ENCODE measurements around the gene ARHGAP20.
"Not testable (repeated sequence)": the region's sequence is repeated elsewhere in the genome, so short reads cannot be mapped to it uniquely, and the experiment has no call there.

Gene ARHGAP20

GRCh38 chr11:110713449-110713776, 1.2 kb upstream of the ARHGAP20 start:
- DNase-seq = no peak

GRCh38 chr11:110712659-110713448, 617 bp upstream of the ARHGAP20 start:
- no peak for DNase-seq

GRCh38 chr11:110711448-110711775, 825 bp downstream of the ARHGAP20 start:
- DNase-seq = no peak

- peak in 1 of 2 experiments; percentile 20 for DNase-seq
Measured at GRCh38 chr11:110710628-110711381, 1.4 kb downstream of the ARHGAP20 start.

- no peak for DNase-seq
Measured at GRCh38 chr11:110704210-110704864, 7.9 kb downstream of the ARHGAP20 start.

- no peak for DNase-seq
Measured at GRCh38 chr11:110691926-110692325, 20.3 kb downstream of the ARHGAP20 start.

GRCh38 chr11:110689306-110689705, 22.9 kb downstream of the ARHGAP20 start:
- no peak for DNase-seq

GRCh38 chr11:110679323-110679975, 32.8 kb downstream of the ARHGAP20 start:
- DNase-seq = no peak

GRCh38 chr11:110675548-110675947, 36.7 kb downstream of the ARHGAP20 start:
- DNase-seq = no peak

- DNase-seq = no peak
Measured at GRCh38 chr11:110665689-110666465, 46.4 kb downstream of the ARHGAP20 start.

GRCh38 chr11:110655967-110656366, 56.3 kb downstream of the ARHGAP20 start:
- DNase-seq = no peak

- no peak for DNase-seq
Measured at GRCh38 chr11:110654456-110654855, 57.8 kb downstream of the ARHGAP20 start.

GRCh38 chr11:110645253-110645652, 67.0 kb downstream of the ARHGAP20 start:
- DNase-seq = no peak

GRCh38 chr11:110634370-110634769, 77.9 kb downstream of the ARHGAP20 start:
- no peak for DNase-seq

- DNase-seq = no peak
Measured at GRCh38 chr11:110631551-110631950, 80.7 kb downstream of the ARHGAP20 start.

- no peak for DNase-seq
Measured at GRCh38 chr11:110629594-110629993, 82.6 kb downstream of the ARHGAP20 start.

GRCh38 chr11:110621826-110622225, 90.4 kb downstream of the ARHGAP20 start:
- DNase-seq = no peak

- not testable (repeated sequence) for DNase-seq
Measured at GRCh38 chr11:110619366-110619765, 92.9 kb downstream of the ARHGAP20 start.

- no peak for DNase-seq
Measured at GRCh38 chr11:110614031-110614430, 98.2 kb downstream of the ARHGAP20 start.

GRCh38 chr11:110613197-110613918, 98.9 kb downstream of the ARHGAP20 start:
- DNase-seq = no peak

GRCh38 chr11:110606415-110606814, 105.8 kb downstream of the ARHGAP20 start:
- DNase-seq = no peak

- DNase-seq = no peak
Measured at GRCh38 chr11:110601936-110602335, 110.3 kb downstream of the ARHGAP20 start.
